Stimulated activated CD4-positive, alpha-beta T cell treated with anti-CD3 and anti-CD28 coated beads, Interleukin-4, amount 100 ng/mL, for 24 hours (primary cell): Measurements from ENCODE around the gene SLC4A8.

Experiments used
- DNase-seq: peaks from one replicate; pipeline ENCODE4 v3.0.0-alpha.2; 2020

Gene SLC4A8

GRCh38 chr12:51528852-51529650 lies 104.4 kb downstream of the SLC4A8 start:
- DNase-seq = no peak

- DNase-seq = no peak
Measured at GRCh38 chr12:51529651-51529970, 105.0 kb downstream of the SLC4A8 start.

GRCh38 chr12:51530208-51530607 lies 105.6 kb downstream of the SLC4A8 start:
- DNase-seq = no peak

- no peak for DNase-seq
Measured at GRCh38 chr12:51531284-51531977, 106.8 kb downstream of the SLC4A8 start.

GRCh38 chr12:51531978-51532497 lies 107.4 kb downstream of the SLC4A8 start:
- peak; percentile 80 for DNase-seq

- no peak for DNase-seq
Measured at GRCh38 chr12:51533799-51534198, 109.2 kb downstream of the SLC4A8 start.

GRCh38 chr12:51534216-51535074 lies 109.8 kb downstream of the SLC4A8 start:
- DNase-seq = no peak

- no peak for DNase-seq
Measured at GRCh38 chr12:51536159-51536558, 111.5 kb downstream of the SLC4A8 start.

GRCh38 chr12:51538149-51538548 lies 113.5 kb downstream of the SLC4A8 start:
- DNase-seq = no peak

- no peak for DNase-seq
Measured at GRCh38 chr12:51538599-51538998, 114.0 kb downstream of the SLC4A8 start.

GRCh38 chr12:51540996-51541395 lies 116.4 kb downstream of the SLC4A8 start:
- no peak for DNase-seq

GRCh38 chr12:51546097-51546496 lies 121.5 kb downstream of the SLC4A8 start:
- no peak for DNase-seq

- no peak for DNase-seq
Measured at GRCh38 chr12:51547606-51548005, 123.0 kb downstream of the SLC4A8 start.

- DNase-seq = no peak
Measured at GRCh38 chr12:51548241-51548640, 123.6 kb downstream of the SLC4A8 start.

GRCh38 chr12:51549637-51550036 lies 125.0 kb downstream of the SLC4A8 start:
- DNase-seq = no peak
